GM13977 (cell line): ENCODE data around the gene CPNE6.

Source experiments
- DNase-seq: peaks from one replicate; pipeline ENCODE4 v3.0.0; 2012; ENCODE audit warnings: low spot score
- in situ Hi-C: fragments of 300-500 bp; cut with MboI; formaldehyde crosslinking; loops from one replicate; pipeline ENCODE4 v1.12.0; 2022; ENCODE audit warnings: low sequenced_read_pairs, low pct_unique_long_range_greater_than_20kb, mixed read lengths, inconsistent platforms; ENCODE audit not compliant: unreplicated experiment
- TF ChIP-seq, protein P1 (sequence below): IDR thresholded peaks from 2 replicates; pipeline ENCODE4 v1.5.1; 2012; ENCODE audit warnings: mild to moderate bottlenecking, control low read depth; ENCODE audit not compliant: insufficient read depth; ENCODE audit errors: extremely low read depth, missing control alignments

The CPNE6 gene

DNA sequence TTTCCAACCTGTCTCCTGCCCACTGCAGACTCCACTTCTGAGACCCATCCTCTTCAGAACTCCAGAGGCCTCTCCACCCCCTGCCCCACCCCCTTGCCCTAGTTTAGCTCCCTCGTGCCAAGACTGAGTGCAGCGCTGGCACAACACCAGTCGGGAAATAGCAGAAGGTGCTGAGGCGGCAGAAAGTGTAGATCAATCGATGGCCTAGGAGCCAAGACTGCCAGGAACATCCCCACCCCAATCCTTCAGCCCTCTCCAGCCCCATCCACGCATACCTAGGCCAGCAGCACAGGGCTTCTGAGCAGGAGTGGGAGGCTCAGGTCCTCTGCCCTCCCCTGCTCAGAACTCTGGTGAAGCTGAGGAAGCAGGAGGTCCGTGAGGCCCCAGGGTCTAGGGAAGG, 1.1 kb downstream of the CPNE6 start:
- DNase-seq, result no peak
- in situ Hi-C loops, result no loop called here
- TF ChIP-seq, protein P1, sequence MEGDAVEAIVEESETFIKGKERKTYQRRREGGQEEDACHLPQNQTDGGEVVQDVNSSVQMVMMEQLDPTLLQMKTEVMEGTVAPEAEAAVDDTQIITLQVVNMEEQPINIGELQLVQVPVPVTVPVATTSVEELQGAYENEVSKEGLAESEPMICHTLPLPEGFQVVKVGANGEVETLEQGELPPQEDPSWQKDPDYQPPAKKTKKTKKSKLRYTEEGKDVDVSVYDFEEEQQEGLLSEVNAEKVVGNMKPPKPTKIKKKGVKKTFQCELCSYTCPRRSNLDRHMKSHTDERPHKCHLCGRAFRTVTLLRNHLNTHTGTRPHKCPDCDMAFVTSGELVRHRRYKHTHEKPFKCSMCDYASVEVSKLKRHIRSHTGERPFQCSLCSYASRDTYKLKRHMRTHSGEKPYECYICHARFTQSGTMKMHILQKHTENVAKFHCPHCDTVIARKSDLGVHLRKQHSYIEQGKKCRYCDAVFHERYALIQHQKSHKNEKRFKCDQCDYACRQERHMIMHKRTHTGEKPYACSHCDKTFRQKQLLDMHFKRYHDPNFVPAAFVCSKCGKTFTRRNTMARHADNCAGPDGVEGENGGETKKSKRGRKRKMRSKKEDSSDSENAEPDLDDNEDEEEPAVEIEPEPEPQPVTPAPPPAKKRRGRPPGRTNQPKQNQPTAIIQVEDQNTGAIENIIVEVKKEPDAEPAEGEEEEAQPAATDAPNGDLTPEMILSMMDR, result no peak

DNA sequence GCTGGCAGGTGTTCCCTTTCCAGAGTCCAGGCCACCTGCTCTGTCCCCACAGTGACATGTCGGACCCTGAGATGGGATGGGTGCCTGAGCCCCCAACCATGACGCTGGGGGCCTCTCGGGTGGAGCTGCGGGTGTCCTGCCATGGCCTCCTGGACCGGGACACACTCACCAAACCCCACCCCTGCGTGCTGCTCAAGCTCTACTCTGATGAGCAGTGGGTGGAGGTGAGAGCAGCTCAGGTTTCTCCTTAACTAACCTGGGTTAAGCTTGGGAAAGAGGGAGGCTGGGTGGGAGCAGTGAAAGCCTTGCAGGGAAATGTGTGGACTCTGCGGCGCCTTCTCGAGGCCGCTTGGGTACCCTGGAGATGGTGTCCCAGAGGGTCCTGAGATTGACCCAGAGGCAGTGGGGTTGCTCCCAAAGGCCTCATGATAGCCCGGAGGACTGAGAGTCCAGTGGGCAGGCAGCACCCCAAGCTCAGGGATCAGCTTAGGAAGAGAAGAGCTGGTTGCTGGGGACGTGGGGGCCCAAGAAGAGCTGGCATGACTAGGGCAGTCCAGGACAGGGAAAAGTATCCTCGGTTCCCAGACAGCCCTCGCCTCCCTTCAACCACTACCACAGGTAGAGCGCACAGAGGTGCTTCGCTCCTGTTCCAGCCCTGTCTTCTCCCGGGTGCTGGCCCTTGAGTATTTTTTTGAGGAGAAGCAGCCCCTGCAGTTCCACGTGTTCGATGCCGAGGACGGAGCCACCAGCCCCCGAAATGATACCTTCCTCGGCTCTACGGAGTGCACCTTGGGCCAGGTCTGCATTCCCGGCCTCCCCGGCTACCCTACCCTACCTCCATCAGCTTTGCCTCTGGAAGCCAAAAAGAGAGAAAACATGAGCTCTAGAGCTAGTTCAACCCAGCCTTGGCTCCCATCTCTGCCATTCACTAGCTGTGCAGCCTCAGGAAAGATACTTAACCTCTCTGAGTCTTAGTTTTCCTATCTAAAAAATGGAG, 1.8 kb downstream of the CPNE6 start:
- TF ChIP-seq, protein P1, result no peak
- in situ Hi-C loops, result no loop called here
- DNase-seq, result no peak

DNA sequence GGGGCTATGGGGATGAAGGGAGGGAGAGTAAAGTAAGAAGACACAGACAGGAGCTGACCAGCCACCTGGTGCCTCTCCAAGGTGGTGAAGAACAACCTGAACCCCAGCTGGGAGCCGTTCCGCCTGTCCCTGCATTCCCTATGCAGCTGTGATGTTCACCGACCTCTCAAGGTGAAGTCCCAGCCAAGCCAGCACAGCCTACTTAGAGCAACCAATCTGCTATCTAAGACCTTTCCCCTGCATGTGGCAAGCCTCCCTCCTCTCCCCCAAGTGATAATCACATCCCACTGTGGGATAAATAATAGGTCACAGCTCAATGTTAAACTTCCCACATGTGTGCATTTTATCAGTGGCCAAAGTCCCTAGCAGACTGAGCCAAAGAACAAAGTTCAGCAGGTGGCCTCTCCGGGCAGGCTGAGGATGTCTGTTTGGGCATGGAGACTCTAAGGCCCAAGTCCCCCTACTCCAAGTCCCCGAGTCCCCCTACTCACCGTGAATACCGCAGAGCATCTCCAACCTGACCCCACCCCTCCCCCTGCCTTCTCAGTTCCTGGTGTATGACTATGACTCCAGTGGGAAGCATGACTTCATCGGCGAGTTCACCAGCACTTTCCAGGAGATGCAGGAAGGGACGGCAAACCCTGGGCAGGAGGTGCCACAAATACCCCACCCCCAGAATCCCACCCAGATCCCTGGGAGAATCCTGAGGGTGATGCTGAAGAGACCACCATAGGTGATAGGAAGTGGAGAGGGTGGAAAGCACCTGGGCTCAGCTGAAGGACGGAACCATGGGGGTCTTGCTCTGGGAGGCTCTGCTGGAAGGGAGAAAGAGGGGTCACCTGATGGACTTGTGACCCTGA, 3.5 kb downstream of the CPNE6 start:
- TF ChIP-seq, protein P1, result no peak
- no peak for DNase-seq
- in situ Hi-C loops, result loop anchor here (25.0 kb wide), 1 partner anchor 88 kb away; the partner anchor contains the start of gene DHRS4L2

DNA sequence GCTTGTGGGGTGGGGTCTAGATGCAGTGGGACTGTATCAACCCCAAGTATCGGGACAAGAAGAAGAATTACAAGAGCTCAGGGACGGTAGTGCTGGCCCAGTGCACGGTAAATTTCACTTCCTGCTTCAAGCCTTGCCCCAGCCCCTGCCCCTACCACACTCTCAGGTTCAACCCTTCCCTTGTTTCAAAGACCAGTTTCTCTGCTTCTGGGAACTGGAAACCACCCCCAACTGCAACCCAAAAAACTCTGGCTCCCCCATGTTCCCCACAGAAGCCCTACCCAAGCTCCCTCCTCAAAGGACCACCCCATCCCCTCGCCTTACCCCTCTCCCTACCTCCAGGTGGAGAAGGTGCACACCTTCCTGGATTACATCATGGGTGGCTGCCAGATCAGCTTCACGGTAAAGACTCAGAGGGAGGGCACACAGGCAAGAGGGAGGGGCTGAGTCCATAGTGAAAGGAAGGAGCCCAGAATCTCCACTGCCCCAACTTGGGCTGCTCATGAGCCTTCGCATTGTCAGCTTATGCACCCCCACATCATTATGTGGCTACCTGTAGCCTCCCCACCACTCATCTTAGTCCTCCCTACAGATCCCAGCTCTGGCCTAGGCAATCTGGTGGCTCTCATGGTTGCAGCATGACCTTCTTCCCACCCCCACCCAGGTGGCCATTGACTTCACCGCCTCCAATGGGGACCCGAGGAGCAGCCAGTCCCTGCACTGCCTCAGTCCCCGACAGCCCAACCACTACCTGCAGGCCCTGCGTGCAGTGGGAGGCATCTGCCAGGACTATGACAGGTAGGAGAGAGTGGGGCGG, 4.3 kb downstream of the CPNE6 start:
- in situ Hi-C loops, result loop anchor here (25.0 kb wide), 1 partner anchor 88 kb away; the partner anchor contains the start of gene DHRS4L2
- TF ChIP-seq, protein P1, result no peak
- DNase-seq, result peak; percentile 66

GRCh38 chr14:24076302-24076601, 4.9 kb downstream of the CPNE6 start:
- TF ChIP-seq, protein P1, result no peak
- in situ Hi-C loops, result loop anchor here (25.0 kb wide), 1 partner anchor 89 kb away; the partner anchor contains the start of gene DHRS4L2
- DNase-seq, result no peak
